HepG2 (cell line): ENCODE data around the gene ENDOD1. TPM values are rescaled to one million over a fixed set of nuclear protein-coding genes. Genes with fewer than 3 reads are reported as not detected.

Source experiments
- ATAC-seq: fragments of 200-7000 bp; cut with Tn5 transposase; 3 replicates; pipeline ENCODE4 v1.9.1; 2020; ENCODE audit warnings: mild to moderate bottlenecking, moderate library complexity
- BruUV-seq: library from RNA; stranded (reverse); fragments of 400-500 nt; replicated peaks from 2 replicates; lab custom pipeline; 2021; lab: Mats Ljungman, UMichigan
- CTCF ChIA-PET: fragments of 300-600 bp; formaldehyde crosslinking; extraction: SDS; loops from one replicate; lab custom pipeline; 2021; ENCODE audit warnings: low total read pairs, inconsistent platforms, low intra/inter-chr PET ratio; lab: Yijun Ruan, JAX
- POLR2A ChIA-PET: fragments of 350-600 bp; sonication (Branson Sonifier 250); formaldehyde crosslinking; loops from one replicate; lab custom pipeline; 2020; ENCODE audit warnings: antibody characterized with exemption, inconsistent platforms; lab: Yijun Ruan, JAX
- DNase-seq: peaks from one replicate; pipeline ENCODE4 v3.0.0-alpha.2; 2015; ENCODE audit warnings: low spot score
- FAIRE-seq: peaks from 3 replicates; lab custom pipeline; 2011; peaks lifted over from hg19 to GRCh38; lab: Jason Lieb, UNC
- H2AFZ ChIP-seq: one replicate; pipeline ENCODE4 v1.6.1; 2011; ENCODE audit warnings: low read length, inconsistent platforms
- H3K27ac ChIP-seq: fragments of 300-600 bp; 3 replicates; pipeline ENCODE4 v1.8.0; 2011; ENCODE audit warnings: mixed run types, mild to moderate bottlenecking, mixed read lengths, low read length, inconsistent platforms; ENCODE audit not compliant: insufficient read depth; ENCODE audit errors: extremely low read length
- H3K27me3 ChIP-seq, 2 experiments: fragments of 200-600 bp in 1 of 2; 2 replicates in 1 of 2; 3 replicates in 1 of 2; pipeline versions ENCODE4 v1.6.0 to v1.8.0; 2011; ENCODE audit warnings: low read length in 2 of 2, mild to moderate bottlenecking in 2 of 2, moderate library complexity in 2 of 2, inconsistent platforms in 1 of 2; ENCODE audit not compliant: insufficient read depth in 2 of 2, control insufficient read depth in 1 of 2
- H3K36me3 ChIP-seq, 2 experiments: fragments of 200-600 bp in 1 of 2; replicated peaks in 1 of 2; 2 replicates in 1 of 2; 3 replicates in 1 of 2; pipeline versions ENCODE4 v1.5.1 to v1.8.0; 2011; ENCODE audit warnings: low read length in 2 of 2, inconsistent platforms in 1 of 2; ENCODE audit not compliant: insufficient read depth in 2 of 2, control insufficient read depth in 1 of 2
- H3K4me1 ChIP-seq: 2 replicates; pipeline ENCODE4 v1.5.1; 2012; ENCODE audit warnings: low read length, inconsistent platforms; ENCODE audit not compliant: insufficient read depth
- H3K4me2 ChIP-seq: 2 replicates; pipeline ENCODE4 v1.6.0; 2011; ENCODE audit warnings: low read depth, low read length, inconsistent platforms
- H3K4me3 ChIP-seq, 3 experiments: fragments of 200-600 bp in 1 of 3; sonication (generic), shearing (Covaris generic) in 1 of 3; replicated peaks in 1 of 3; 2 replicates each; pipeline ENCODE4 v1.5.1; 2011 to 2016; ENCODE audit warnings: low read length in 3 of 3, inconsistent platforms in 2 of 3, low read depth in 2 of 3, mild to moderate bottlenecking in 2 of 3, control low read depth in 1 of 3, mixed read lengths in 1 of 3; ENCODE audit not compliant: insufficient read depth in 1 of 3
- H3K79me2 ChIP-seq: one replicate; pipeline ENCODE4 v1.6.1; 2011; ENCODE audit warnings: low read length, inconsistent platforms; ENCODE audit not compliant: insufficient read depth
- H3K9ac ChIP-seq: 2 replicates; pipeline ENCODE4 v1.6.0; 2011; ENCODE audit warnings: mild to moderate bottlenecking, low read depth, low read length, inconsistent platforms; ENCODE audit not compliant: insufficient read depth
- H3K9me3 ChIP-seq: 2 replicates; pipeline ENCODE4 v1.5.1; 2012; ENCODE audit warnings: mild to moderate bottlenecking, low read length
- H4K20me1 ChIP-seq: 2 replicates; pipeline ENCODE4 v1.6.0; 2011; ENCODE audit warnings: inconsistent platforms, mild to moderate bottlenecking, low read length, moderate library complexity; ENCODE audit not compliant: insufficient read depth
- EED ChIP-seq: sonication (generic); formaldehyde crosslinking; IDR thresholded peaks from 2 replicates; pipeline ENCODE4 v1.5.0; 2020; ENCODE audit warnings: mild to moderate bottlenecking, missing genetic modification reagents
- GATAD2A ChIP-seq: IDR thresholded peaks from 2 replicates; pipeline ENCODE4 v1.6.1; 2016
- KDM3A ChIP-seq: IDR thresholded peaks from 2 replicates; pipeline ENCODE4 v1.6.1; 2018; ENCODE audit warnings: low read depth, missing compliant biosample characterization
- MTERF4 ChIP-seq: sonication (generic); formaldehyde crosslinking; IDR thresholded peaks from 2 replicates; pipeline ENCODE4 v1.8.0; 2023; ENCODE audit warnings: mild to moderate bottlenecking, missing genetic modification reagents
- ZBED4 ChIP-seq: sonication (generic); formaldehyde crosslinking; IDR thresholded peaks from 2 replicates; pipeline ENCODE4 v1.4.0; 2020; ENCODE audit warnings: missing genetic modification reagents, borderline replicate concordance
- ZC3H4 ChIP-seq: sonication (generic); formaldehyde crosslinking; IDR thresholded peaks from 2 replicates; pipeline ENCODE4 v1.4.0; 2020; ENCODE audit warnings: missing genetic modification reagents, borderline replicate concordance
- ZFAT ChIP-seq: sonication (generic); formaldehyde crosslinking; conservative IDR thresholded peaks from 2 replicates; pipeline ENCODE4 v1.8.1; 2023; ENCODE audit warnings: missing genetic modification reagents, inconsistent platforms
- ZFX ChIP-seq: sonication (generic); formaldehyde crosslinking; IDR thresholded peaks from 2 replicates; pipeline ENCODE4 v1.4.0; 2020; ENCODE audit warnings: mild to moderate bottlenecking, low read depth, missing genetic modification reagents, moderate library complexity
- ZMYM3 ChIP-seq: sonication (generic); formaldehyde crosslinking; IDR thresholded peaks from 2 replicates; pipeline ENCODE4 v1.5.1; 2020; ENCODE audit warnings: mild to moderate bottlenecking, missing genetic modification reagents
- ZNF770 ChIP-seq: sonication (generic); formaldehyde crosslinking; IDR thresholded peaks from 2 replicates; pipeline ENCODE4 v1.5.0; 2020; ENCODE audit warnings: mild to moderate bottlenecking, missing genetic modification reagents
- ZNF891 ChIP-seq: sonication (generic); formaldehyde crosslinking; IDR thresholded peaks from 2 replicates; pipeline ENCODE4 v1.5.0; 2020; ENCODE audit warnings: mild to moderate bottlenecking, missing genetic modification reagents
- WGBS: methylation state at CpG from one replicate; pipeline ENCODE4 v1.1.6; 2017; ENCODE audit warnings: low lambda C conversion rate; 5-methylcytosine and 5-hydroxymethylcytosine counted together
- in situ Hi-C: cut with HindIII; loops from 2 replicates; pipeline ENCODE4 v1.10.0; 2017; ENCODE audit warnings: low pct_unique_long_range_greater_than_20kb; ENCODE audit not compliant: extremely low pct_ligation_motif_present
- intact Hi-C: fragments of 100-400 bp; cut with micrococcal nuclease; formaldehyde crosslinking; loops from one replicate; pipeline ENCODE4 v1.10.0; 2022; ENCODE audit not compliant: unreplicated experiment
- polyA plus RNA-seq, 8 experiments: library from polyadenylated mRNA; depleted of rRNA in 3 of 8; stranded (reverse) in 7 of 8; unstranded in 1 of 8; fragments of >200 nt; fragmentation: Illumina TruSeq in 4 of 8; extraction: Trizol in 4 of 8; gene quantifications; 2 replicates each; pipeline versions ENCODE4 v1.2.1 to v1.2.3, GENCODE V29; 2011 to 2016; ENCODE audit warnings: low read depth in 4 of 8, missing spikeins in 1 of 8, mixed read lengths in 1 of 8; ENCODE audit not compliant: insufficient read depth in 1 of 8
- total RNA-seq, 5 experiments: library from RNA; depleted of rRNA; stranded (reverse); fragments of >200 nt; fragmentation: Illumina TruSeq; extraction: Trizol; gene quantifications; 2 replicates each; pipeline ENCODE4 v1.2.3, GENCODE V29; 2016; ENCODE audit warnings: low read depth in 1 of 5

ENDOD1 gene
- total and polyA plus RNA-seq, 2 of the 13 experiments (the other 11 are each of a cell fraction or from before 2014, with no cell fraction given) = 2.0 to 6.8 TPM

- H3K27ac ChIP-seq = no peak overlapping the region
- in situ Hi-C loops = loop anchor here (10.0 kb wide), 1 partner anchor 209 kb away; no protein-coding TSS in a partner anchor
These were observed 65.7 kb downstream of the ENDOD1 start for GRCh38 chr11:95155385-95155784.

More at GRCh38 chr11:95155385-95155784, 65.7 kb downstream of the ENDOD1 start:
- POLR2A ChIA-PET = no interaction called here
- WGBS = 64% methylated on average over 4 of the region's 4 CpGs
- no TSS peak for BruUV-seq
- Histone ChIP-seq H3K4me1 (peaks cover 13% of the 10 kb centered on the region), H3K4me2 (no peak overlapping the region), H3K9ac (no peak overlapping the region), H3K27me3 (no peaks in the 10 kb centered on the region), H3K36me3 (no peaks in the 10 kb centered on the region), H2AFZ (no peak overlapping the region), H3K9me3 (no peaks in the 10 kb centered on the region), H3K79me2 (no peaks in the 10 kb centered on the region)
- intact Hi-C loops = no loop called here
- ATAC-seq (no peak), DNase-seq (no peak)
- no peak for TF ChIP-seq ZMYM3 (CRISPR knock-in tag)
- TF ChIP-seq ZFAT = no peak
- no peak for TF ChIP-seq ZNF891 (CRISPR knock-in tag)
- TF ChIP-seq ZFX (CRISPR knock-in tag) = no peak
- no peak for TF ChIP-seq MTERF4
- no peak for TF ChIP-seq ZC3H4 (CRISPR knock-in tag)
- no peak for TF ChIP-seq ZNF770
- TF ChIP-seq ZBED4 (CRISPR knock-in tag) = no peak
- TF ChIP-seq EED (CRISPR knock-in tag) = no peak
- no peak for TF ChIP-seq GATAD2A (CRISPR knock-in tag)
- TF ChIP-seq KDM3A (CRISPR knock-in tag) = no peak
- TF ChIP-seq, all 625 proteins: peak for 0
- H3K4me3 ChIP-seq = no peak overlapping the region
- CTCF ChIA-PET = interaction anchor here (2.7 kb wide), 1 partner anchor 609 kb away, joined by 17 read pairs; no protein-coding TSS in a partner anchor
- no peaks in the 10 kb centered on the region for H4K20me1 ChIP-seq
- no peak for FAIRE-seq
